HCT116 (cell line): Measurements from ENCODE around the gene PPP2R5D. TPM values are rescaled to one million over a fixed set of nuclear protein-coding genes. Genes with fewer than 3 reads are reported as not detected.

Experiments
- ATAC-seq: fragments of 200-7000 bp; cut with Tn5 transposase; 2 replicates; pipeline ENCODE4 v1.9.1; 2020; ENCODE audit warnings: mild to moderate bottlenecking, moderate library complexity
- BruUV-seq: library from RNA; stranded (reverse); fragments of 400-500 nt; replicated peaks from 2 replicates; lab custom pipeline; 2021; lab: Mats Ljungman, UMichigan
- CTCF ChIA-PET: fragments of 300-600 bp; sonication (Branson Sonifier 250); formaldehyde crosslinking; loops from one replicate; lab custom pipeline; 2021; ENCODE audit warnings: antibody characterized with exemption; lab: Charles Lee
- POLR2A ChIA-PET: fragments of 300-600, 350-600 bp; sonication (Branson Sonifier 250); formaldehyde crosslinking; loops from one replicate; lab custom pipeline; 2021; ENCODE audit warnings: antibody characterized with exemption; lab: Charles Lee
- RAD21 ChIA-PET, 2 experiments: fragments of 300-600 bp; sonication (Branson Sonifier 250); formaldehyde crosslinking; loops; one replicate each; lab custom pipeline; 2023; ENCODE audit warnings: low total read pairs in 2 of 2; ENCODE audit not compliant: uncharacterized antibody in 2 of 2, unreplicated experiment in 2 of 2, low non-redundant PET in 1 of 2; lab: Charles Lee
- DNase-seq: peaks from one replicate; pipeline ENCODE4 v3.0.0-alpha.2; 2010; ENCODE audit warnings: low read depth, low spot score
- H2AFZ ChIP-seq: fragments of 200-600 bp; shearing (Covaris generic), sonication (generic); 2 replicates; pipeline ENCODE4 v1.6.1; 2017; ENCODE audit warnings: low read depth, mixed run types, mixed read lengths, antibody characterized with exemption, low read length; ENCODE audit not compliant: poor library complexity, severe bottlenecking
- H3K27ac ChIP-seq: 2 replicates; pipeline ENCODE4 v1.5.1; 2012; ENCODE audit warnings: low read depth, low read length
- H3K27me3 ChIP-seq: fragments of 200-600 bp; sonication (generic); 2 replicates; pipeline ENCODE4 v1.6.1; 2016; ENCODE audit warnings: mixed run types, low read length, mixed read lengths; ENCODE audit not compliant: insufficient read depth
- H3K36me3 ChIP-seq, 2 experiments: fragments of 200-500 bp in 1 of 2; fragments of 200-600 bp in 1 of 2; sonication (Bioruptor generic) in 1 of 2; sonication (generic) in 1 of 2; 2 replicates each; pipeline versions ENCODE4 v1.5.1 to v1.6.1; 2014 to 2016; ENCODE audit warnings: low read length in 2 of 2, inconsistent platforms in 1 of 2, mixed read lengths in 1 of 2, mixed run types in 1 of 2; ENCODE audit not compliant: insufficient read depth in 2 of 2, control insufficient read depth in 1 of 2
- H3K4me1 ChIP-seq, 2 experiments: fragments of 200-600 bp in 1 of 2; sonication (generic) in 1 of 2; 2 replicates each; pipeline versions ENCODE4 v1.5.1 to v1.6.1; 2012 to 2017; ENCODE audit warnings: low read length in 2 of 2, inconsistent platforms in 1 of 2, mild to moderate bottlenecking in 1 of 2, mixed read lengths in 1 of 2, mixed run types in 1 of 2, moderate library complexity in 1 of 2; ENCODE audit not compliant: insufficient read depth in 2 of 2, control insufficient read depth in 1 of 2
- H3K4me2 ChIP-seq: fragments of 200-600 bp; sonication (generic); 2 replicates; pipeline ENCODE4 v1.6.1; 2017; ENCODE audit warnings: mixed run types, low read length, mixed read lengths
- H3K4me3 ChIP-seq, 2 experiments: fragments of 200-600 bp in 1 of 2; sonication (generic) in 1 of 2; replicated peaks in 1 of 2; 2 replicates each; pipeline ENCODE4 v1.5.1; 2011 to 2016; ENCODE audit warnings: low read length in 2 of 2, control low read depth in 1 of 2, low read depth in 1 of 2, mild to moderate bottlenecking in 1 of 2, mixed read lengths in 1 of 2, mixed run types in 1 of 2
- H3K79me2 ChIP-seq: fragments of 200-600 bp; sonication (generic); 2 replicates; pipeline ENCODE4 v1.6.1; 2017; ENCODE audit warnings: mild to moderate bottlenecking, mixed run types, low read length, moderate library complexity, mixed read lengths; ENCODE audit not compliant: insufficient read depth
- H3K9ac ChIP-seq: fragments of 200-600 bp; sonication (generic); 2 replicates; pipeline ENCODE4 v1.6.1; 2016; ENCODE audit warnings: low read length, mixed read lengths
- H3K9me2 ChIP-seq: fragments of 200-600 bp; sonication (generic), shearing (Covaris generic); 2 replicates; pipeline ENCODE4 v1.6.1; 2017; ENCODE audit warnings: mixed run types, mild to moderate bottlenecking, moderate library complexity; ENCODE audit not compliant: insufficient read depth
- H3K9me3 ChIP-seq, 2 experiments: fragments of 200-500 bp in 1 of 2; fragments of 200-600 bp in 1 of 2; sonication (Bioruptor generic) in 1 of 2; sonication (generic) in 1 of 2; 2 replicates each; pipeline ENCODE4 v1.6.1; 2014 to 2017; ENCODE audit warnings: low read length in 2 of 2, mixed read lengths in 2 of 2, inconsistent platforms in 1 of 2, low read depth in 1 of 2, mild to moderate bottlenecking in 1 of 2, mixed run types in 1 of 2, moderate library complexity in 1 of 2; ENCODE audit not compliant: control insufficient read depth in 1 of 2, insufficient read depth in 1 of 2
- H4K20me1 ChIP-seq: fragments of 200-600 bp; sonication (generic), shearing (Covaris generic); 2 replicates; pipeline ENCODE4 v1.6.1; 2017; ENCODE audit warnings: mixed run types, mild to moderate bottlenecking, moderate library complexity; ENCODE audit not compliant: insufficient read depth
- EGR1 ChIP-seq: IDR thresholded peaks from 2 replicates; pipeline ENCODE4 v1.6.1; 2012; ENCODE audit warnings: low read depth
- EZH2phosphoT487 ChIP-seq: fragments of 200-600 bp; IDR thresholded peaks from 2 replicates; pipeline ENCODE4 v1.6.1; 2018; ENCODE audit warnings: antibody characterized with exemption, borderline replicate concordance
- FOSL1 ChIP-seq: IDR thresholded peaks from 2 replicates; pipeline ENCODE4 v1.6.1; 2012; ENCODE audit warnings: low read depth
- ZFX ChIP-seq: fragments of 450-650 bp; IDR thresholded peaks from 2 replicates; pipeline ENCODE4 v1.6.1; 2017
- intact Hi-C: fragments of 100-400 bp; cut with micrococcal nuclease; formaldehyde crosslinking; loops from 2 replicates; pipeline ENCODE4 v1.10.0; 2022
- total RNA-seq: library from RNA; stranded (reverse); gene quantifications from one replicate; pipeline ENCODE4 v1.2.1, GENCODE V29; 2021; ENCODE audit not compliant: unreplicated experiment
- TF ChIP-seq, protein P1 (sequence below): IDR thresholded peaks from 2 replicates; pipeline ENCODE4 v1.6.1; 2011; ENCODE audit warnings: mild to moderate bottlenecking, low read length, moderate library complexity; ENCODE audit not compliant: insufficient replicate concordance; ENCODE audit errors: extremely low read depth
- TF ChIP-seq, protein P2 (sequence below): IDR thresholded peaks from 2 replicates; pipeline ENCODE4 v1.6.1; 2012; ENCODE audit warnings: low read depth

The PPP2R5D gene
- total RNA-seq, 1 experiment from 2014 or later: 49.6 TPM

DNA sequence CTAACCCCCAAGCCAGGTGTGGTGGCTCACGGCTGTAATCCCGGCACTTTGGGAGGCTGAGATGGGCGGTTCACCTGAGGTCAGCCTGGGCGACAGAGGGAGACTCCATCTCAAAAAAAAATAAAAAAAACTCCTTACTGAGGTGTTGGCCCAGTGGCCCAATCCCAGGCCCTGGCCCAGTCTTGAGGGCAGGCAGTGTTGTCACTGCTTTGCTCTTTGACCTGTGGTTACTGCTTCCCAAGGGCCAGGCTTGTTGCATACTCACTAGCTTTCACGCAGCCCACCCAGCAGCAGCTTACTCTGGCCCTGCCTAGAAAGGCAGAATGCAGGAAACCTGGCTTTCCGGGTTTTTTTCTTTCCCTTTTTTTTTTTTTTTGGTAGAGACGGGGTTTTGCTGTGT lies 41.9 kb upstream of the PPP2R5D start:
- Histone ChIP-seq H3K4me3 (no peak overlapping the region), H4K20me1 (no peaks in the 10 kb centered on the region), H3K27ac (no peak overlapping the region), H3K4me2 (no peak overlapping the region), H3K79me2 (no peaks in the 10 kb centered on the region), H3K27me3 (no peaks in the 10 kb centered on the region), H3K9me3 (no peaks in the 10 kb centered on the region), H3K36me3 (peaks cover 0 to 6% of the 10 kb centered on the region in 2 experiments; a peak in 1 of 4 replicates), H3K9me2 (no peaks in the 10 kb centered on the region), H3K4me1 (no peaks in the 10 kb centered on the region), H2AFZ (no peak overlapping the region), H3K9ac (no peak overlapping the region)
- ATAC-seq: no peak
- POLR2A ChIA-PET: no interaction called here
- no peak for DNase-seq
- TF ChIP-seq, protein P1, sequence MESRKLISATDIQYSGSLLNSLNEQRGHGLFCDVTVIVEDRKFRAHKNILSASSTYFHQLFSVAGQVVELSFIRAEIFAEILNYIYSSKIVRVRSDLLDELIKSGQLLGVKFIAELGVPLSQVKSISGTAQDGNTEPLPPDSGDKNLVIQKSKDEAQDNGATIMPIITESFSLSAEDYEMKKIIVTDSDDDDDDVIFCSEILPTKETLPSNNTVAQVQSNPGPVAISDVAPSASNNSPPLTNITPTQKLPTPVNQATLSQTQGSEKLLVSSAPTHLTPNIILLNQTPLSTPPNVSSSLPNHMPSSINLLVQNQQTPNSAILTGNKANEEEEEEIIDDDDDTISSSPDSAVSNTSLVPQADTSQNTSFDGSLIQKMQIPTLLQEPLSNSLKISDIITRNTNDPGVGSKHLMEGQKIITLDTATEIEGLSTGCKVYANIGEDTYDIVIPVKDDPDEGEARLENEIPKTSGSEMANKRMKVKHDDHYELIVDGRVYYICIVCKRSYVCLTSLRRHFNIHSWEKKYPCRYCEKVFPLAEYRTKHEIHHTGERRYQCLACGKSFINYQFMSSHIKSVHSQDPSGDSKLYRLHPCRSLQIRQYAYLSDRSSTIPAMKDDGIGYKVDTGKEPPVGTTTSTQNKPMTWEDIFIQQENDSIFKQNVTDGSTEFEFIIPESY: no peak
- TF ChIP-seq EGR1 (no peak), ZFX (no peak), EZH2phosphoT487 (no peak), FOSL1 (no peak)
- TF ChIP-seq, protein P2, sequence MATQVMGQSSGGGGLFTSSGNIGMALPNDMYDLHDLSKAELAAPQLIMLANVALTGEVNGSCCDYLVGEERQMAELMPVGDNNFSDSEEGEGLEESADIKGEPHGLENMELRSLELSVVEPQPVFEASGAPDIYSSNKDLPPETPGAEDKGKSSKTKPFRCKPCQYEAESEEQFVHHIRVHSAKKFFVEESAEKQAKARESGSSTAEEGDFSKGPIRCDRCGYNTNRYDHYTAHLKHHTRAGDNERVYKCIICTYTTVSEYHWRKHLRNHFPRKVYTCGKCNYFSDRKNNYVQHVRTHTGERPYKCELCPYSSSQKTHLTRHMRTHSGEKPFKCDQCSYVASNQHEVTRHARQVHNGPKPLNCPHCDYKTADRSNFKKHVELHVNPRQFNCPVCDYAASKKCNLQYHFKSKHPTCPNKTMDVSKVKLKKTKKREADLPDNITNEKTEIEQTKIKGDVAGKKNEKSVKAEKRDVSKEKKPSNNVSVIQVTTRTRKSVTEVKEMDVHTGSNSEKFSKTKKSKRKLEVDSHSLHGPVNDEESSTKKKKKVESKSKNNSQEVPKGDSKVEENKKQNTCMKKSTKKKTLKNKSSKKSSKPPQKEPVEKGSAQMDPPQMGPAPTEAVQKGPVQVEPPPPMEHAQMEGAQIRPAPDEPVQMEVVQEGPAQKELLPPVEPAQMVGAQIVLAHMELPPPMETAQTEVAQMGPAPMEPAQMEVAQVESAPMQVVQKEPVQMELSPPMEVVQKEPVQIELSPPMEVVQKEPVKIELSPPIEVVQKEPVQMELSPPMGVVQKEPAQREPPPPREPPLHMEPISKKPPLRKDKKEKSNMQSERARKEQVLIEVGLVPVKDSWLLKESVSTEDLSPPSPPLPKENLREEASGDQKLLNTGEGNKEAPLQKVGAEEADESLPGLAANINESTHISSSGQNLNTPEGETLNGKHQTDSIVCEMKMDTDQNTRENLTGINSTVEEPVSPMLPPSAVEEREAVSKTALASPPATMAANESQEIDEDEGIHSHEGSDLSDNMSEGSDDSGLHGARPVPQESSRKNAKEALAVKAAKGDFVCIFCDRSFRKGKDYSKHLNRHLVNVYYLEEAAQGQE: no peak
- intact Hi-C loops: no loop called here
- RAD21 ChIA-PET: no interaction called here
- CTCF ChIA-PET: no interaction called here
- no TSS peak for BruUV-seq
